Tibial artery (tissue), 4 donors: ENCODE data around the gene NXT1.

Experiments used
- DNase-seq, 2 donors: peaks; one replicate each; pipeline ENCODE4 v3.0.0-alpha.2; 2019
- H3K27ac ChIP-seq, 2 donors: fragments of 200-600 bp; sonication (generic) in 1 of 2; 1 replicate in 1 of 2; 2 replicates in 1 of 2; pipeline ENCODE4 v1.5.1; 2018 to 2019; ENCODE audit warnings: mild to moderate bottlenecking in 1 of 2
- H3K27me3 ChIP-seq, 2 donors: fragments of 200-600 bp; sonication (generic) in 1 of 2; one replicate each; pipeline versions ENCODE4 v1.5.1 to v1.6.0; 2016 to 2019
- H3K36me3 ChIP-seq, 3 donors: fragments of 200-600 bp; sonication (generic) in 2 of 3; one replicate each; pipeline ENCODE4 v1.5.1; 2016 to 2019; ENCODE audit warnings: mild to moderate bottlenecking in 2 of 3
- H3K4me1 ChIP-seq, 4 donors: fragments of 200-600 bp; sonication (generic) in 2 of 4; 1 replicate in 3 of 4; 2 replicates in 1 of 4; pipeline ENCODE4 v1.5.1; 2016 to 2019
- H3K4me3 ChIP-seq, 2 donors: fragments of 200-600 bp; sonication (generic) in 1 of 2; 1 replicate in 1 of 2; 2 replicates in 1 of 2; pipeline ENCODE4 v1.5.1; 2018 to 2019; ENCODE audit warnings: mild to moderate bottlenecking in 2 of 2
- H3K9me3 ChIP-seq, 3 donors: fragments of 200-600 bp; sonication (generic) in 1 of 3; one replicate each; pipeline ENCODE4 v1.5.1; 2016 to 2019
- intact Hi-C: fragments of 100-400 bp; cut with DNase I; formaldehyde crosslinking; loops from one replicate; pipeline ENCODE4 v1.15.0; 2023; ENCODE audit warnings: low total_unique reads
- TF ChIP-seq, protein P1 (sequence below), 2 experiments: fragments of 200-600 bp in 1 of 2; fragments of 450-650 bp in 1 of 2; IDR thresholded peaks; one replicate each; pipeline ENCODE4 v1.5.1; 2017 to 2019; ENCODE audit warnings: antibody characterized with exemption in 2 of 2, mild to moderate bottlenecking in 1 of 2, moderate library complexity in 1 of 2

NXT1 gene

DNA sequence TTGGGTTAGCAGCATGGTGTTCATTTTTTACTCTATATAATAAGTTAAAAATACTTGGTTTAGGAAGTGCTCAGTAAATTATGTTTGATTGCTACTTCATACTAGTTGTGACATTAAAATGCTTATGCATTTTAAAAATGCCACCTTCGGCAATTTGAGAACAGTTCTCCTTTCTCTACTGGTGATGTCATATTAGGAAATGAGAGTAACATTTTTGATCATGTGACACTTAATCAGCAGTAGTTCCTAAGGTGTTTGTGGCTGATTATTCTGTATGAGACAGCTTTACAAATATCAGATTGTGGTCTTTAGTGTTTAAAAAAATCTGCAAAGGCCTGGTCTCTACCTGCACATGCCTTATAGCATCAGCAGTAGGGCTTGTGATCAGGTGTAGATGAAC lies 15.8 kb downstream of the NXT1 start:
- DNase-seq: no peak
- TF ChIP-seq, protein P1, sequence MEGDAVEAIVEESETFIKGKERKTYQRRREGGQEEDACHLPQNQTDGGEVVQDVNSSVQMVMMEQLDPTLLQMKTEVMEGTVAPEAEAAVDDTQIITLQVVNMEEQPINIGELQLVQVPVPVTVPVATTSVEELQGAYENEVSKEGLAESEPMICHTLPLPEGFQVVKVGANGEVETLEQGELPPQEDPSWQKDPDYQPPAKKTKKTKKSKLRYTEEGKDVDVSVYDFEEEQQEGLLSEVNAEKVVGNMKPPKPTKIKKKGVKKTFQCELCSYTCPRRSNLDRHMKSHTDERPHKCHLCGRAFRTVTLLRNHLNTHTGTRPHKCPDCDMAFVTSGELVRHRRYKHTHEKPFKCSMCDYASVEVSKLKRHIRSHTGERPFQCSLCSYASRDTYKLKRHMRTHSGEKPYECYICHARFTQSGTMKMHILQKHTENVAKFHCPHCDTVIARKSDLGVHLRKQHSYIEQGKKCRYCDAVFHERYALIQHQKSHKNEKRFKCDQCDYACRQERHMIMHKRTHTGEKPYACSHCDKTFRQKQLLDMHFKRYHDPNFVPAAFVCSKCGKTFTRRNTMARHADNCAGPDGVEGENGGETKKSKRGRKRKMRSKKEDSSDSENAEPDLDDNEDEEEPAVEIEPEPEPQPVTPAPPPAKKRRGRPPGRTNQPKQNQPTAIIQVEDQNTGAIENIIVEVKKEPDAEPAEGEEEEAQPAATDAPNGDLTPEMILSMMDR (IDR thresholded peaks at IDR 0.05): no peak
- H3K36me3 ChIP-seq: peaks cover 25 to 43% (median 40%) of the 10 kb centered on the region in 3 donors
- intact Hi-C loops: no loop called here
- no peaks in the 10 kb centered on the region for H3K9me3 ChIP-seq
- no peak overlapping the region for H3K4me3 ChIP-seq
- no peak overlapping the region for H3K27ac ChIP-seq
- H3K27me3 ChIP-seq: no peaks in the 10 kb centered on the region
- peaks cover 0 to 40% (median 24%) of the 10 kb centered on the region in 4 donors for H3K4me1 ChIP-seq

DNA sequence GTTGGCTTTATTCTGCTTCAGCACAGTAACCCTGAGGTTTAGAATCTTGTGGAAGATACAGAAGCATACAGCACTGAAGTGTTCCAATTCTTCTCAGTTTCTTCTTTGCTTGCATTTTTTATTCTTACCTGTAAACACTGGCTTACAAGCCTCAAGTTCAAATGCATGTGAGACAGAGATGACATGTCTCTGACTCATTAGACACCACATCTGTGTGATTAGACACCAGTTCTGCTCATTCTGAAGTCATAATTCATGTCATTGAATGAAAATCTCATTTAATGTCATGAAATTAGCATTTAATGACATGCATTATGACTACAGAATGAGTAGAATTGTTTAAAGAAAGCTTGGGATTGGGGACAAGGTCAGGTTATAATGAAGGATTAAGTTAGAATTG lies 17.2 kb downstream of the NXT1 start:
- Histone ChIP-seq H3K9me3 (no peaks in the 10 kb centered on the region), H3K36me3 (peaks cover 29 to 57% (median 50%) of the 10 kb centered on the region in 3 donors), H3K4me1 (peaks cover 0 to 38% (median 23%) of the 10 kb centered on the region in 4 donors), H3K27me3 (no peaks in the 10 kb centered on the region), H3K4me3 (no peak overlapping the region), H3K27ac (no peak overlapping the region)
- DNase-seq: no peak
- intact Hi-C loops: no loop called here
- TF ChIP-seq, protein P1 (IDR thresholded peaks at IDR 0.05): no peak

DNA sequence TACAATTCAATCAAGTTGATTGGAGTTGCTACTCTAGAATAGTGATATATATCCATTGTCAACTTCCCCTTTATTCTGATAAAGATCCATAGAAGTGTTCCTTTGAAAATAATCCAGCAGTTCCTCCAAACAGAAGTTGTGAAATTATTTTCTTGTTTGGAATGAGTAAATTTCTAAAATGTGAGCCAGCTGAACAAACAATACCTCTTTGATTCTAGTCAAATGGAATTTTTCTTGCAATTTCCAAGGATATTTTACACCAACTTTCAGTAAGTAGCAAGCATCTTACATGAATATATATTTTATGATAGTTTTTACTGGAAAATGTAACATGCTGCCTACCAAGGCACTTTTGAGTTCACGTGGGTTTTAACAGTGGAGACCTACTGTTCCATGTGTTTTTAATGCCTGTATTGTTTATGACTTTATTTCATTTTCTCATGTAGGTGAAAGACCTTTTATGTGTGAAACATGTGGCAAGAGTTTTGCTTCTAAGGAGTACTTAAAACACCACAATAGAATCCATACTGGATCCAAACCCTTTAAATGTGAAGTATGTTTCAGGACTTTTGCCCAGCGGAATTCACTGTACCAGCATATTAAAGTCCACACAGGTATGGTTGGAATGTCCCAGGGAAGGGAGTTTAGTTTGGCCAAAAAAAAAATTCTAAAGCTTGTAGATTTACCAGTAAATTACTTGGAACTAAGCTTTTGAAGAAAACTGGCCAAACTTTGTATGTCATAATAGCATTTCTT lies 17.9 kb downstream of the NXT1 start:
- intact Hi-C loops: no loop called here
- Histone ChIP-seq H3K27me3 (no peaks in the 10 kb centered on the region), H3K27ac (no peak overlapping the region), H3K36me3 (peaks cover 32 to 64% (median 57%) of the 10 kb centered on the region in 3 donors), H3K4me1 (peaks cover 0 to 31% (median 15%) of the 10 kb centered on the region in 4 donors), H3K4me3 (no peak overlapping the region), H3K9me3 (no peaks in the 10 kb centered on the region)
- TF ChIP-seq, protein P1 (IDR thresholded peaks at IDR 0.05): no peak
- no peak for DNase-seq

DNA sequence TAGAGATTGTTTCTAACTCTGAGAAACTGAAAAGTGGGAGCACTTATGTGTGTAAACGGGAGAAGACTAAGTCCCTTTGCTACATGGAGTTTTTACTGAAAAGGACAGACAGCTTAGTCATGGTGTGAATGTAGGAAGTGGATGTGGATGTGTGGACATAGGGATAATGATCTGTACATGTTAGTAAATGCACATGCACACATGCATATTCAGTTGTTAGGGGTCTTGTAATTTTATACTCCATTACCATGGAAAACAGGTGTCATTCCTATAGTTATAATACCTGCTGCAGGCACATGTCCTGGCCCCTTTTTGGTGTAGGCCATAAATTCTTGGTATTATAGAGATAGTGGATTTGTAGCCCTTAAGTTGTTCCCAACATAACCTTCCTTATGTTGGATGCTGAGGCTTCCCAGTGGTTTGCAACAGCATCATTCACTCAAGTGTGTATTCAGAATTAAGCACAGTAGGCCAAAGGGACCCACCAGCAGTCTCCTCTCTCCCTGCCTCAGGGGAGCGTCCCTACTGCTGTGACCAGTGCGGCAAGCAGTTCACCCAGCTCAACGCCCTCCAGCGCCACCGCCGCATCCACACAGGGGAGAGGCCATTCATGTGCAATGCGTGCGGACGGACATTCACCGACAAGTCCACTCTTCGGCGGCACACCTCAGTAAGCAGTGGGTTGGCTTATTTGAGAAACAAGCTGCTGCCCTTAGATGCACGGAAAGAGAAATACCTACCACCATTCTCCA lies 18.7 kb downstream of the NXT1 start:
- no peak overlapping the region for H3K4me3 ChIP-seq
- no peaks in the 10 kb centered on the region for H3K27me3 ChIP-seq
- peaks cover 0 to 26% (median 12%) of the 10 kb centered on the region in 4 donors for H3K4me1 ChIP-seq
- no peak for DNase-seq
- H3K27ac ChIP-seq: no peak overlapping the region
- H3K36me3 ChIP-seq: peaks cover 36 to 71% (median 63%) of the 10 kb centered on the region in 3 donors
- intact Hi-C loops: no loop called here
- H3K9me3 ChIP-seq: no peaks in the 10 kb centered on the region
- TF ChIP-seq, protein P1 (IDR thresholded peaks at IDR 0.05): no peak

DNA sequence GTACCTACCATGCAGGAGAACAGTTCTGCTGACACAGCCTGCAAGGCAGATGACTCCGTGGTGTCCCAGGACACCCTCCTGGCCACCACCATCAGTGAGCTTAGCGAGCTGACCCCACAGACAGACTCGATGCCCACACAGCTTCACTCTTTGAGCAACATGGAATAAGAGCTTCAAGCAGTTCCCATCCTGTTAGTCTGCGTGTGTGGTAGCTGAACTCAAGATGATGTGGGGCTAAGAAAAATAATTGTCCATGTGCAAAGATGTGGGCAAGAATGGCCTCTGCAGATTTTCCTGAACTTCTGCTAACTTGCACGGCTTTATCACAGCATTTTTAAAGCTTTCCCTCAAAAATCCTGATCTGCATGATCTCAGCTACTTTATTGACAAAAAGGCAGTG lies 19.7 kb downstream of the NXT1 start:
- Histone ChIP-seq H3K27ac (no peak overlapping the region), H3K4me3 (no peak overlapping the region), H3K36me3 (peaks cover 31 to 74% (median 56%) of the 10 kb centered on the region in 3 donors), H3K9me3 (no peaks in the 10 kb centered on the region), H3K27me3 (no peaks in the 10 kb centered on the region), H3K4me1 (peaks cover 0 to 26% (median 11%) of the 10 kb centered on the region in 4 donors)
- TF ChIP-seq, protein P1 (IDR thresholded peaks at IDR 0.05): no peak
- intact Hi-C loops: loop anchor here (5.0 kb wide), 1 partner anchor 42 kb away; no protein-coding TSS in a partner anchor
- no peak for DNase-seq
